GM18909 (cell line): ENCODE data around the gene MST1.

Experiments
- ATAC-seq: cut with Tn5 transposase; IDR thresholded peaks from one replicate; pipeline ENCODE4 v1.9.1; 2021; ENCODE audit warnings: mild to moderate bottlenecking; ENCODE audit not compliant: unreplicated experiment, poor library complexity

The MST1 gene

DNA sequence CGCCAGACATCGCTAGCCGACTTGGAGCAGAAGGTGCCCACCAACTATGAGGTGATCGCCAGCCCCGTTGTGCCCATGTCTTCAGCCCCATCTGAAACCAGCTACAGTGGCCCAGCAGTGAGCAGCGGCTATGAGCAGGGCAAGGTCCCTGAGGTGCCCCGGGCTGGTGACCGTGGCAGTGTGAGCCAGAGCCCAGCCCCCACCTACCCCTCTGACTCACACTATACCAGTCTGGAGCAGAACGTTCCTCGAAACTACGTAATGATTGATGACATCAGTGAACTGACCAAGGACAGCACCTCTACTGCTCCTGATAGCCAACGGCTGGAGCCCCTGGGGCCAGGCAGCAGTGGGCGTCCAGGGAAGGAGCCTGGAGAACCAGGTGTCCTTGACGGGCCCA is 28.0 kb downstream of the MST1 start:
- no peak for ATAC-seq

DNA sequence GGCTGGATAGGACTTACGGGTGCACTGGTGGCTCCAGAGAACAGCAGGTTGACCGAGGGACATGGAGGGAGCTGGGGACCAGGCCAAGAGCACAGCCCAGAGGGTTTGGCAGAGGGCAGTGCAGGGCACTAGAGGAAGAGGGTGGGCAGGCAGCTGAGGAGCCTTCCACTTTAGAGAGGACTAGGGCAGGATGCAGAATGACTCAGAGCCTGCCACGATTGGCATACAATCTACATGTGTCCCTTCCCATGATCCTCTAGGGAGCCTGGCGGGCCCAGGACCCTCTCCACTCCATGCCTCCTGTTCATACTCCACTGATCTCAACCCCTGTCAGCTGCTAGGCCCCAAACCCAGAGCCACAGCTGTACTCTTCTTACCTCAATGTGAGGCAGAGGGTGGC is 29.5 kb downstream of the MST1 start:
- ATAC-seq: no peak

DNA sequence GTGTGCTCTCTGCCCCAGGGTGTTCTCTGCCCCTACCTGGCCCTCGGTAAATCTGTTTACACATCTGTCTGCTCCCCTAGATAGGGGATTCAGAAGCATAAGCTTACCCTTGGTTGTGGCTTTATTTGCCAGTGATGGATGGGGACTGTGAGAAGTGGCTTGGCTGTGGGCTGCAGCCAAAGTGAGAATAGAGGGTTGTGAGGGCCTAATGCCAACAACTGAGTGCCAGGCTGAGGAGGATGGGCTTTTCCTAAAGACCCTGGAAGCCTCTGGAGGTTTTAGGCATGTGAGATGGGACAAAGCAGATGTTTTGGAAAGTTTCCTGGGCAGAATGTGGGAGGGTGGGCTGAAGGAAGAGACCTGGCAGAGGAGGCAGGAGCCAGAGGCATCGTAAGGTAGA is 30.6 kb downstream of the MST1 start:
- no peak for ATAC-seq

DNA sequence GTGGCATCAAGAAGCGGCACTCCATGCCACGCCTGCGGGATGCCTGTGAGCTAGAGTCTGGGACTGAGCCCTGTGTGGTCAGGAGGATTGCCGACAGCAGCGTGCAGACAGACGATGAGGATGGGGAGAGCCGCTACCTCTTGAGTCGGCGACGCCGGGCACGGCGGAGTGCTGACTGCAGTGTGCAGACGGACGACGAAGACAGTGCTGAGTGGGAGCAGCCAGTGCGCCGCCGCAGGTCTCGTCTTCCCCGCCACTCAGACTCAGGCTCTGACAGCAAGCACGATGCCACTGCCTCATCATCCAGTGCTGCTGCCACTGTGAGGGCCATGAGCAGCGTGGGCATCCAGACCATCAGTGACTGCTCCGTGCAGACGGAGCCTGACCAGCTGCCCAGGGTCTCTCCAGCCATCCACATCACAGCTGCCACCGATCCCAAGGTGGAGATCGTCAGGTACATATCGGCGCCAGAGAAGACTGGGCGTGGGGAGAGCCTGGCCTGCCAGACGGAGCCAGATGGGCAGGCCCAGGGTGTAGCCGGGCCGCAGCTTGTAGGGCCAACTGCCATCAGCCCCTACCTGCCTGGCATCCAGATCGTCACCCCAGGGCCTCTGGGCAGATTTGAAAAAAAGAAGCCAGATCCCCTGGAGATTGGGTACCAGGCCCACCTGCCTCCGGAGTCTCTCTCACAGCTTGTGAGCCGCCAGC is 31.9 kb downstream of the MST1 start:
- ATAC-seq: no peak

DNA sequence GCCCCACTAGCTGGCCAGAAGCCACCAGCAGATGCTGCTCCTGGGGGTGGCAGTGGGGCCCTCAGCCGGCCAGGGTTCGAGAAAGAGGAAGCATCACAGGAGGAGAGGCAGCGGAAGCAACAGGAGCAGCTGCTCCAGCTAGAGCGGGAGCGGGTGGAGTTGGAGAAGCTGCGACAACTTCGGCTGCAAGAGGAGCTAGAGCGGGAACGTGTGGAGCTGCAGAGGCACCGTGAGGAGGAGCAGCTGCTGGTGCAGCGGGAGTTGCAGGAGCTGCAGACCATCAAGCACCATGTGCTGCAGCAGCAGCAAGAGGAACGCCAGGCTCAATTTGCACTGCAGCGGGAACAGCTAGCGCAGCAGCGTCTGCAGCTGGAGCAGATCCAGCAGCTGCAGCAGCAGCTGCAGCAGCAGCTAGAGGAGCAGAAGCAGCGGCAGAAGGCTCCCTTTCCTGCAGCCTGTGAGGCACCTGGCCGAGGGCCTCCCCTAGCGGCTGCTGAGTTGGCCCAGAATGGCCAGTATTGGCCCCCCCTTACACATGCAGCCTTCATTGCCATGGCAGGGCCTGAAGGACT is 32.6 kb downstream of the MST1 start:
- ATAC-seq: no peak

DNA sequence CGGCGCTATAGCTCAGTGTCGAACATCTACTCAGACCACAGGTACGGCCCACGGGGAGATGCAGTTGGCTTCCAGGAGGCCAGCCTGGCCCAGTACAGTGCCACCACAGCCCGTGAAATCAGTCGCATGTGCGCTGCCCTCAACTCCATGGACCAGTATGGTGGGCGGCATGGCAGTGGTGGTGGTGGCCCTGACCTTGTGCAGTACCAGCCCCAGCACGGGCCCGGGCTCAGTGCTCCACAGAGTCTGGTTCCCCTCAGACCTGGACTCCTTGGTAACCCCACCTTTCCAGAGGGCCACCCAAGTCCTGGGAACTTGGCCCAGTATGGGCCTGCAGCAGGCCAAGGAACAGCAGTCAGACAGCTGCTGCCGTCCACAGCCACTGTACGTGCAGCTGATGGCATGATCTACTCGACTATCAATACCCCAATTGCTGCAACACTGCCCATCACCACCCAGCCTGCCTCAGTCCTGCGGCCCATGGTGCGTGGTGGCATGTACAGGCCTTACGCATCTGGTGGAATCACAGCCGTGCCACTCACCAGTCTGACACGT is 33.5 kb downstream of the MST1 start:
- ATAC-seq: no peak

DNA sequence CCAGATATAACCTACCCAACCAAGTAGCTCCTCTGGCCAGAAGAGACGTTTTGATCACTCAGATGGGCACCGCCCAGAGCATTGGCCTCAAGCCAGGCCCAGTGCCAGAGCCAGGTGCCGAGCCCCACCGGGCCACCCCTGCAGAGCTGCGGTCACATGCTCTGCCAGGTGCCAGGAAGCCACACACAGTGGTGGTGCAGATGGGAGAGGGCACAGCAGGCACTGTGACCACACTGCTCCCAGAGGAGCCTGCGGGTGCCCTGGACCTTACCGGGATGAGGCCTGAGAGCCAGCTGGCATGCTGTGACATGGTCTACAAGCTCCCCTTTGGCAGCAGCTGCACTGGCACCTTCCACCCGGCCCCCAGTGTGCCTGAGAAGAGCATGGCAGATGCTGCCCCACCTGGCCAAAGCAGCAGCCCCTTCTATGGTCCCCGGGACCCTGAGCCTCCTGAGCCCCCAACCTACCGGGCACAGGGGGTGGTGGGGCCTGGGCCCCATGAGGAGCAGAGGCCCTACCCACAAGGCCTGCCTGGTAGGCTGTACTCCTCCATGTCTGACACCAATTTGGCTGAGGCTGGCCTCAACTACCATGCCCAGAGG is 34.2 kb downstream of the MST1 start:
- ATAC-seq: no peak

DNA sequence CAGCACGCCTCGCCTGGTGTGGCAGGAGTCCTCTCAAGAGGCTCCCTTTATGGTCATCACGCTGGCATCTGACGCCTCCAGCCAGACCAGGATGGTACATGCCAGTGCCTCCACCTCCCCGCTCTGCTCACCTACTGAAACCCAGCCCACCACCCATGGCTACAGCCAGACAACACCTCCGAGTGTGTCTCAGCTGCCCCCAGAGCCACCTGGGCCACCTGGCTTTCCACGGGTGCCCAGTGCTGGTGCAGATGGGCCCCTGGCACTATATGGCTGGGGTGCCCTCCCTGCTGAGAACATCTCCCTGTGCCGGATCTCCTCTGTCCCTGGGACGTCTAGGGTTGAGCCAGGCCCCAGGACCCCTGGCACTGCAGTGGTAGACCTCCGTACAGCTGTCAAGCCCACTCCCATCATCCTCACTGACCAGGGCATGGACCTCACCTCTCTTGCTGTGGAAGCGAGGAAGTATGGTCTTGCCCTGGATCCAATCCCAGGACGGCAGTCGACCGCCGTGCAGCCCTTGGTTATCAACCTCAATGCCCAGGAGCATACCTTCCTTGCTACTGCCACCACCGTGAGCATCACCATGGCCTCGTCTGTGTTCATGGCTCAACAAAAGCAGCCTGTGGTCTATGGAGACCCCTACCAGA is 35.0 kb downstream of the MST1 start:
- ATAC-seq: no peak

DNA sequence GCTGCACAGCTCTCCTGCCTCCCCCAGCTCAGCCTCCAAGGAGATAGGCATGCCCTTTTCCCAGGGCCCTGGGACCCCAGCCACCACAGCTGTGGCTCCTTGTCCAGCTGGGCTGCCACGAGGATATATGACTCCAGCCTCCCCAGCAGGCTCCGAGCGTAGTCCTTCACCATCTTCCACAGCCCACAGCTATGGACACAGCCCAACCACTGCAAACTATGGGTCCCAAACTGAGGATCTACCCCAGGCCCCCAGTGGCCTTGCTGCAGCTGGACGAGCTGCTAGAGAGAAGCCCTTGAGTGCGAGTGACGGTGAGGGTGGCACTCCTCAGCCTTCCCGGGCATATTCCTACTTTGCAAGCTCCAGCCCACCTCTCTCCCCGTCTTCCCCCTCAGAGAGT is 35.7 kb downstream of the MST1 start:
- ATAC-seq: no peak

DNA sequence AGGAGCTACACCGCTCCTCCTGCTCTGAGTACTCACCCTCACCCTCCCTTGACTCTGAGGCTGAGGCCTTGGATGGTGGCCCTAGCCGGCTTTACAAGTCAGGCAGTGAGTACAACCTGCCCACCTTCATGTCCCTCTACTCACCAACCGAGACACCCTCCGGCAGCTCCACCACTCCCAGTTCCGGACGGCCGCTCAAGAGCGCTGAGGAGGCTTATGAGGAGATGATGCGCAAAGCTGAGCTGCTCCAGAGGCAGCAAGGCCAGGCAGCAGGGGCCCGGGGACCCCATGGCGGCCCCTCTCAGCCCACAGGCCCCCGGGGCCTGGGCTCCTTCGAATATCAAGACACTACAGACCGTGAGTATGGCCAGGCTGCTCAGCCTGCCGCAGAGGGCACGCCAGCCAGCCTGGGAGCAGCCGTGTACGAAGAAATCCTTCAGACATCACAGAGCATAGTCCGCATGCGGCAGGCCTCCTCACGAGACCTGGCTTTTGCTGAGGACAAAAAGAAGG is 36.3 kb downstream of the MST1 start:
- no peak for ATAC-seq

DNA sequence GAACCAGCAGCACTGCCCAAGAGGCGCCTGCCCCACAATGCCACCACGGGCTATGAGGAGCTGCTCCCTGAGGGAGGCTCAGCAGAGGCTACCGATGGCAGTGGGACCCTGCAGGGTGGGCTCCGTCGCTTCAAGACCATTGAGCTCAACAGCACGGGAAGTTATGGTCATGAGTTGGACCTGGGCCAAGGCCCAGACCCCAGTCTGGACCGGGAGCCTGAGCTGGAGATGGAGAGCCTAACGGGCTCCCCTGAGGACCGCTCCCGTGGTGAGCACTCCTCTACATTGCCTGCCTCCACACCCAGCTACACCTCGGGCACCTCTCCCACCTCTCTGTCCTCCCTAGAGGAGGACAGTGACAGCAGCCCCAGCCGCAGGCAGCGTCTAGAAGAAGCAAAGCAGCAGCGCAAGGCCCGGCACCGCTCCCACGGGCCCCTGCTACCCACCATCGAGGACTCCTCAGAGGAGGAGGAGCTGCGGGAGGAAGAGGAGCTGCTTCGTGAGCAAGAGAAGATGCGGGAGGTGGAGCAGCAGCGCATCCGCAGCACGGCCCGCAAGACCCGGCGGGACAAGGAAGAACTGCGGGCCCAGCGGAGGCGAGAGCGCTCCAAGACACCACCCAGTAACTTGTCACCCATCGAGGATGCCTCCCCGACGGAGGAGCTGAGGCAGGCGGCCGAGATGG is 36.9 kb downstream of the MST1 start:
- ATAC-seq: no peak

DNA sequence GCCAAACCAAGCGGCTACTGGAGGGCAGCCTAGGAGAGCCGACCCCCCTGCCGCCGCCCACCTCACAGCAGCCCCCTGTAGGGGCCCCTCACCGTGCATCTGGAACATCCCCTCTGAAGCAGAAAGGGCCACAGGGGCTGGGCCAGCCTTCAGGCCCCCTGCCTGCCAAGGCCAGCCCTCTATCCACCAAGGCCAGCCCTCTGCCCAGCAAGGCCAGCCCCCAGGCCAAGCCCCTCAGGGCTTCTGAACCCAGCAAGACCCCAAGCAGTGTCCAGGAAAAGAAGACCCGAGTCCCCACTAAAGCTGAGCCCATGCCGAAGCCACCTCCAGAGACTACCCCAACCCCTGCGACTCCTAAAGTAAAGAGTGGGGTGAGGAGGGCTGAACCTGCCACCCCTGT is 38.6 kb downstream of the MST1 start:
- no peak for ATAC-seq

DNA sequence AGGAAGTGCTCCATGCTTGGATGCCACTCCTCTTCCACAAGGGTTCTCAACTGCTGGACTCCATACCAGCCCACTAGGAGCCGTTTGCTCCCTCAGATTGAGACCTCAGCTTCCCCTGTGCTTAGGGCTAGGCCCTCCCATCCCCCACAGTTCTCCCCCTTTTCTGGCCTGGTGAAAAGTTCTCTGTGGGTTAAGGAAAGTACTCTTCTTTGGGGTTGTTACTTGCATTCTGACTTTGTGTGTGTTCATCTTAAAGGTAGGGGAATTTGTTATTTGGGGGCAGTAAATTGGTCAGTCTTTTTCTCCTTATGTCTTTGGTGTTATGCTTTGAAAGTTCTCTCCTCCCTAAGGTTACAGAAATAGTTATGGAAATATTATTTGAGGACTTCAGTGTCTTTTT is 39.1 kb downstream of the MST1 start:
- ATAC-seq: no peak

DNA sequence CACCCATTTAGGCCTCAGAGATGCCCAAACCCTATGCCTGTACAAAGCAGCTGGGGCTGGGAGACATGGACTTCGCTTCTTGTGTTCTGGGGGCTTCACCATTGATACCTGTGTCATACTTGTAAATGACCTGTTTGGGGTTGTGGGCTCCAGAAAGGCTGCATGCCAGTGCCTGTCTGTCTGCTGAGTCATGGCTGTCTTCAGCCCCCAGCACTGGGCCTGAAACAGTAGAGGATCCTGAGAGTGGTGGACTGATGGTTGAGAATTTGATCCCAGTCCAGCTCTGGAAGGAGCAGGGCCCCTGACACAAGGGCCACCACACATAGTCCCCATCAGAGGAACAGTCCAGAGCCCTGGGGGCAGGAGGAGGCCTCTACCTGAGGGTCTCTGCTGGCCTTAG is 39.7 kb downstream of the MST1 start:
- ATAC-seq: no peak

DNA sequence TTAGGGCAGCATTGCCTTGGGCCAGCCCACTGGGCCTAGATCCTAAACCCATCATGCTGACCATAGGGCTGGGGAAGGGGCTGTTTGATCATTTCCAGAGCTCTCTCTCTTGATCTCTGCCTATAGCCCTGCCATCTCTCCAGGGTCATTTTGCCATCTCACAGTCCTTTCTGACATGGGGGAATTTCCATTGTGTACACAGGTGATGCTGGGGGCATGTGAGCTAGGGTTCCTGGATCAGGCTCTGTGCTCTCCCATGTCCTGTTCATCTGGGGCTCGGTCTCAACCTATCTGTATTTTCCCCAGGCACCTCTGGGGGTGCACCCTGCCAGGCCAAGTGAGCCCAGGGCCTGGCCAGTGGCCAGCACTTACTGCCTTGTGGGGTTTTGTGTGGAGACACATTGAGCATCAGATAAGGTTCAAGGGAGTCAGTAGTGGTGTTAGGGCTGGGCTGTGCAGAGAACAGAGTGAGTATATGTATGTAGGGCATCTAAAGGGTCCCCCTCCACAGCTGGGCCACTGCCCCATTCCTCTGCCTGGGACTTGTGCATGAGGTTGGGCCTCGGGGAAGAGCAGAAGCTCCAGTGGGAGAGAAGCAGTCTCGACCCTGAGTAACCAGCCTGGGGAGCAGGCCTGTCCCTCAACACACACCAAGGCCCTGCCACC is 40.8 kb downstream of the MST1 start:
- ATAC-seq: no peak

DNA sequence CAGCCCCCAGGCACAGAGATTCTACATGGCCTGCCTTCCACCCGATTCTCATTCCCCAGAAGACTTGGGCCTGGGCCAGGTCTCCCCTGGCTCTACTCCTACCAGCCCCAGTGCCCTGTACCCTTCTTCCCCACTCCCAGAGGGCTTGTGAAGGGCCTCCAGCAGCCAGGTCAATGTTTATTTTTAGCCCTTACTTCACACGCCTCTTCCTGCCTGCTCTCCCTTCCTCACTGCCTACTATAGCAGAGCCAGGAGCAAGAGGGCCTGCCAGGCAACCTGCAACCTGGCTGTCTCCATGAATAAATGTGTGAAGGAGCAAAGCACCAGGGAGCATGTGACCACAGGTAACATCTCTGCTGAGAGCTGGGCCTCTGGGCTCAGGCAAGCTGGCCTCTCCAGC is 41.5 kb downstream of the MST1 start:
- no peak for ATAC-seq

DNA sequence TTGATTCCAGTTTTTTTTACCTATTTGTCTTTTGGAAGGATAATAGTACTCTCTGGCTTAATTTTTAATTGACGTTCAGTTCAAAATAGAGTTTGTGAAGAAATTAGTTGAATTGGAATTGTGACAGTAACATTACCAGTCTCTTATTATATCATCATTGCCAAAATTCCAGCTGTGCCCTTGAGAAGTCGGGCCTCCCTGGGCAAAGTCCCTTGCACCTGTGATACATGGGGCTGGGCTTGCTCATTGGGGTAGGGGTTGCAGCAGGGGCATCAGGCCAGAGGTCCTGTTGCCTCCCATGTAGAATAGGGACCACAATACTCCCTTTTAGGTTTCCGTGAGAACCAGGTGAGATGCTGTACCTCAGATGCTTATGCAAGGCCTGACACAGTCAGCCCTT is 43.0 kb downstream of the MST1 start:
- ATAC-seq: no peak

DNA sequence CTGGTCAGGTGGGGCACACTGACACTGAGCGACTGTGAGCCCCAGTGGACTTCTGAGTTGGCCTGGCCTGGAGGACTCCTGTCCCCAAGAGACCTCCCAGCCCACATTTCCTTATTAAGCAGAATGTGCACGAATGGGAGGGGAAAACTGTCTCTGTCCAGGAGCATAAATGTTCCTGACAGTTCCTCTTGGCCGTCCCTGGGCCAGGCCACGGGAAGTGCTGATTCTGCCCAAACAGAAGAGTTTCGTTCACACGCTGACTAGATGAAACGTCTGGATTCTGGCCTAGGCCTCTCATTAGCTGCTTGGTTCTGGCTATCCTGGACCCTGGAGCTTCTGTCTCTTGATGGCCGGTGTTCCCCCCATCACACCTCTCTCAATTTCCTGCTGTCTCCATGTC is 44.6 kb downstream of the MST1 start:
- ATAC-seq: no peak

DNA sequence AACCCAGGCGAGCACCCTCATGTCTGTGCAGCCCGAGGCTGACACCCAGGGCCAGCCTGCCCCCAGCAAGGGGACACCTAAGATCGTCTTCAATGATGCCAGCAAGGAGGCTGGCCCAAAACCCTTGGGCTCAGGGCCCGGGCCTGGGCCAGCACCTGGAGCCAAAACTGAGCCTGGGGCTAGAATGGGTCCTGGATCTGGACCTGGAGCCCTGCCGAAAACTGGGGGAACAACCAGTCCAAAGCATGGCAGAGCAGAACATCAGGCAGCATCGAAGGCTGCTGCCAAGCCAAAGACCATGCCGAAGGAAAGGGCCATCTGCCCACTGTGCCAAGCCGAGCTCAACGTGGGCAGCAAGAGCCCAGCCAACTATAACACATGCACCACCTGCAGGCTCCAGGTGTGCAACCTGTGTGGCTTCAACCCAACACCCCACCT is 46.5 kb downstream of the MST1 start:
- no peak for ATAC-seq
